Stimulated activated CD4-positive, alpha-beta T cell treated with anti-CD3 and anti-CD28 coated beads, Interleukin-4, amount 100 ng/mL, for 1 hour (primary cell): ENCODE results near the gene CADM2.

Source experiments
- DNase-seq: peaks from one replicate; pipeline ENCODE4 v3.0.0-alpha.2; 2020

Gene CADM2

DNA sequence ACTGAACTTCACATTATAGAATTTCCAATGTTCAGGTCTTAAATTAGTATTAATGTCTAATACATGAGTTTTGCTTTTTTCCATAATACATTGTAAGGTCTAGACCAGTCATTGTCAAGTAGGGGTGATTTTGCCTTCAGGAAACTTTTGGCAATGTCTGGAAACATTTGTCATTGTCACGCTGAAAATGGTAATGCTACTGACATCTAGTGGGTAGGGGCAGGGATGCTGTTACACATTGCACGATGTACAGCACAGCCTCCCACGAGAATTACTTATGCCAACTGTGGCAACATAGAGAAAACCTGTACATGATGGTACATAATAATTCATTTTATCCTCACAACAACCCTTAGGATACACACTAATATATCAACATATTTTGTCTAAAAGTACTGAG is 384.1 kb downstream of the CADM2 start:
- no peak for DNase-seq

GRCh38 chr3:85355572-85355971 is 396.8 kb downstream of the CADM2 start:
- DNase-seq, result no peak

DNA sequence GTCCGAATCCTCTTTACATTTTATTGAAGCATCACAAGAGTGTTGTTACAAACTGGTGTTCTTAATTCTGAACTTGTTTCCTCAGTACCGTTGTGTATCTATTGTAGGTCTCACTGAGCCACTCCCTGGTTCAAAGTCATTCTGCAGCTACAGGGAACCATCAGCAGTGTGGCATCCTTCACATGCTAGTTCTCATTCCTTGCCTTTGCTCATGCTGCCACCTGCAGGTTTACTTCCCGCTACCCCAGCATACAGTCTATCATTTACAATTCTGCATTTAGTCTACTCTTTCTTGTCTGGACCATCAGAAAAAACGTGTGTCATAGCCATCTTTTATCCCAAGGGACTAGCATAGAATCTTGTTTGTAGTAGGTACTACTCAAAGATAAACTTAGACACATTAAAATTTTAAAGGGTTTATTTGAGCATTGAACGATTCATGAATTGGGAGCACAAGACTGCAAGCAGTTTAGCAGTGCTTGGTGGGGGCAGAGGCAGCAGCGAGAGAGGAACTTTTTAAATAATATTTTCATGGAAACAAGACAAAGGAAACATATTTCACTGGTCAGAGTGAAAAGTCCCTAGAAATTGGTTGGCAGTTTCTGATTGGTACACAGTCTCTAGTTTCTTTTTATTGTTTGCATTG is 402.1 kb downstream of the CADM2 start:
- DNase-seq, result no peak

- DNase-seq, result no peak
Observed at GRCh38 chr3:85364296-85364909, 405.6 kb downstream of the CADM2 start.

DNA sequence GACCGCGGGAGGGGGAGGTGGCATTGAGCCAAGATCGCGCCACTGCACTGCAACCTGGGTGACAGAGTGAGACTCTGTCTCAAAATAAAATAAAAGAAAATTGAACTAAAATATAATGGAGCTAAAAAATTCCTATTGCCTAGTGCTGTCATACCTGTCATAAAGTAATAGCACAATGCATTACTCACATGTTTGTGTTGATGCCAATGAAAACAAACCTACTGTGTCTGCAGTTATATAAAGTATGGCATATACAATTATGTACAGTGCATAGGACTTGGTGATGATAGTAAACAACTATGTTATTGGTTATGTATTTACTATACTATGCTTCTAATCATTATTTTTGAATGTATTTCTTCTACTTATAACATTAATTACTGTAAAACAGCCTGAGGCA is 411.6 kb downstream of the CADM2 start:
- DNase-seq, result no peak

DNA sequence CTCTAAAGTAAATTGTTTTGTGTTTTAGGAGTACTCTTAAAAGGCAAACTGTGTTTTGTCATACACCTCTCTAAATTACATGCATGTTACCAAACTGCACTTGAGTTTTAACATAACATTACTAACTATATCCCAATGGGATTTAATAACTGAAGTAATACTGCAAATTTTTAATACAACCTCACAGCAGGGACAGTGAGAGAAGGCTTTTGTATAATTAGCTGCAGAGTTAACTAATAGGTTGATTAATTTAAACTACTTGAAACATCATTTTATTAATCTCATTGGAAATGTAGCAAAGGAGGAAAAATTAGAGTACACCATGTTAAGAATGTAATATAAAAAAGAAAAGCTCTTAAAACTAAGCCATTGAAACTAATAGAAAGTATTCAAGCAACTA is 417.3 kb downstream of the CADM2 start:
- no peak for DNase-seq

- DNase-seq, result no peak
Observed at GRCh38 chr3:85377115-85377514, 418.3 kb downstream of the CADM2 start.

DNA sequence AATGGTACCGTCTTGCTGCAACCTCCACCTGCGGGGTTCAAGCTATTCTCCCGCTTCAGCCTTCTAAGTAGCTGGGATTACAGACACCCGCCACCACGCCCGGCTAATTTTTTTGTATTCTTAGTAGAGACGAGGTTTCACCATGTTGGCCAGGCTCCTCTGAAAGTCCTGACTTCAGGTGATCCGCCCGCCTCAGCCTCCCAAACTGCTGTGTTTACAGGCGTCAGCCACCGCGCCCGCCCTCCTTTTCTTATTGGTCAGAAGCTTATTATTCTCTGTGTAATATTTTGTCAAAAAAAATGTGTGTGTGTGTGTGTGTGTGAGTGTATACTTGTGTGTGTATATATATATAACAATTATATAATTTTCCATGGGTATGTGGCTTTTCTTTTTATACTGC is 425.6 kb downstream of the CADM2 start:
- no peak for DNase-seq

DNA sequence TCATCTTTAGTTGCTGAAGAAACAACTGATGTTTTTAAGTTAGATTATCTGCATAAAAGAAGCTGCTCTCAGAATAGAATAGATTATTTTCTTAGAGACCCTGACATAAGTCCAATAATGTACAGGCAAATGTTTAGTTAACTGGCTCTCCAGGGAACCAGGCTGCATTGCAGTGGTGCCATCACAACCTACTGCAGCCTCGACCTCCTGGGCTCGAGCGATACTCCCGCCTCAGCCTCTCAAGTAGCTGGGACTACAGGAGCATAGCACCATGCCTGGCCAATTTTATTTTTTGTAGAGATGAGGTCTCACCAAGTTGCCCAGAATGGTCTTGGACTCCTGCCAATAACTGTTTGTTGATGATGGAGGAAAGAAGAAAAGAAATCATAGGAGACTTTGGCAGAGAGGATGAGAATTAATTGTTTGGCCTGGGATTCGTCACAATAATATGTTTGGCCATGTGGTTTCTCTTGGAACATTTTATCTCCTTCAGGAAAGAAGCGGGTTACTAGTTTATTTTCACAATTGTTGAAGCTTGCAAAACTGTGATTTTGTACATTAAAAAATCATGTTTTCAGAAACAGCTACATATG is 429.2 kb downstream of the CADM2 start:
- no peak for DNase-seq

GRCh38 chr3:85394424-85394823 is 435.6 kb downstream of the CADM2 start:
- no peak for DNase-seq

DNA sequence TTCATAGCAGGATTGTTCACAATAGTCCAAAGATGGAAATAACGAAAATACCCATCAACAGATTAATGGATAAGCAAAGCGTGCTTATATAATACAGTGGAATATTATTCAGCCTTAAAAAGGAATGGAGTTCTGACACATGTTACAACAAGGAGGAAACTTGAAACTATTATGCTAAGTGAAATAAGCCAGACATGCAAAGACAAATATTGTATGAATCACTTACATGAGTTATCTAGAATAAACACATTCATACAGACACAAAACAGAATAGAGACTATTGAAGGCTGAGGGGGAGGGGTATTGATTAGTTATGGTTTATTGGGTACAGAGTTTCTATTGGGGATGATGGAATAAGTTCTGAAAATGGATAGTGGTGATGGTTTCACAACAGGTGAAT is 438.6 kb downstream of the CADM2 start:
- no peak for DNase-seq

DNA sequence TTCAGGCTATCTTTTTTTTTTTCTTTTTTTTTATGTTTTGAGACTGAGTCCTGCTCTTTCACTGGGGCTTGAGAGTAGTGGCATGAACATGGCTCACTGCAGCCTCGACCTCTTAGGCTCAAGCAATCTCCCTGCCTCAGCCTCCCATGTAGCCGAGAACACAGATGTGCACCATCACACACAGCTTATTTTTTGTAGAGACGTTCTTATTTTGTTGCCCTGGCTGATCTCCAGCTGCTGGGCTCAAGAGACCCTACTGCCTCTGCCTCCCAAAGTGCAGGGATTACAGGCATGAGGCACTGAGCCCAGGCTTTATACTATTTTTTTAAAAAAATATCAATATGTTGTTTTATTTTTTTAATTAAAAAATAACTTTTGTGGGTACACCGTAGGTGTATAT is 467.3 kb downstream of the CADM2 start:
- no peak for DNase-seq

- no peak for DNase-seq
Observed at GRCh38 chr3:85427467-85427866, 468.7 kb downstream of the CADM2 start.

DNA sequence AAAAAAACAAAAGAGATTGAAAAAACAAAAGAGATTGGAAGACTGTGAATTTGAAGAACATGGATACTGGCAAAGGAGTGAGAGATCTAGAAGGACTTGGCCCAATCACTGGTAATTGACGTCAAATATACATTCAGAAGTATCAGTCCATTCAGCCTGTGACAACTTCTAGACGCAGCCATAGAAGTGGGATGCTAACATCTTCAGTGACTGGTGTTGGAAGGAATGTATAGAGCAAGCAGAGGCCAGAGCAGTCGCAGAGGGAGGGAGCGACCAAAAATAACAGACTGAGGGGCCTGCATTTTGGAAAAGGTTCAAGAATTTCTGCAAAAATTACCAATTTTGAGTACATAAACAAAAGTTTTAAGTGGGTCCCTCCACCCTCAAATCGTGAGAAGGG is 473.3 kb downstream of the CADM2 start:
- no peak for DNase-seq

DNA sequence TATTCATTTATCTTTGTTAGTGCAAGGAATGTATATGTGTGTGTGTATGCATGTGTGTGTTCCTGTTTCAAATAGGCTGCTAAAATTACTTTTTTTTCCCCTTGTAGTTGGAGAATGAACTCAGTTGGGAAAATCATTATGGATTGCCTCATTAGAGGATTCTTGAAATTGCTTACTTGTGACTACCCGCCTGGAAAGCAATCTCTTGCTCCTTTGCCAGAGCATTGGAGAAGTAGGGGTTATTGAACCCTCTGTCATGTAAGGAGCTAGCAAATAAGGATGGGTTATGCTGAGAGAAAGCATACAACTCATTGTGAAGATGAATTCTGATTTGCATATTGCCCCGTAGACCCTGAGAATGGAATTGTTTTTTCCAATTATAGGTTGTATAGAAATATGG is 474.5 kb downstream of the CADM2 start:
- no peak for DNase-seq

DNA sequence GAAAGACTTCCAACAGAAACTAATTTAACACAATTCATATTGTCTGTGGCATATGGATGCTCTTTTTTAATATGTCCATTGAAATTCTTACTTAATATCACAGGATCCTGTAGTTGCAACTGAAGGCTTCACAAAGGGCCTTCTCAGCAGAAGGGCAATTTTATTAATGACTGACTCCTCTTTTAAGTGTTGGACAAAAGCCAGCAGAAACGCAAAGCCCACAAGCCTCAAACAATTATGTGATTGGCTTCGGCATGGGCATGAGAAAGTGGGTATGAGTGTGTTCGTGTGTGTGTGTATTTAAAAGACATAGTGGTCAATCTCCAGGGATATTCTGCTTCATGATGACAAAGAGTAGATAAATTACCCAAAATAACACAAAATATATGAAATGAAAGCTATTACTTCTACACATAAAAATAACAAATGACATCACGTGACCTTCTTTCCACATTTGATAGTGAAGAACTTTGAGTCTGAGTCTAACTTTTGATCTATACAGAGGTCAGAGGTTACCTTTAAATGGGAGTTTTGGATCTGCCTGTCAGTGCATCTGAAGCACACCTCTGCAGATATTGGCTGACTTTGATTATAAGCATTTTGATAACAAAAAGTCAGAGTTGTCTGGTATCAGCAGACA is 496.9 kb downstream of the CADM2 start:
- DNase-seq, result no peak

- DNase-seq, result no peak
Observed at GRCh38 chr3:85474241-85474640, 515.5 kb downstream of the CADM2 start.

DNA sequence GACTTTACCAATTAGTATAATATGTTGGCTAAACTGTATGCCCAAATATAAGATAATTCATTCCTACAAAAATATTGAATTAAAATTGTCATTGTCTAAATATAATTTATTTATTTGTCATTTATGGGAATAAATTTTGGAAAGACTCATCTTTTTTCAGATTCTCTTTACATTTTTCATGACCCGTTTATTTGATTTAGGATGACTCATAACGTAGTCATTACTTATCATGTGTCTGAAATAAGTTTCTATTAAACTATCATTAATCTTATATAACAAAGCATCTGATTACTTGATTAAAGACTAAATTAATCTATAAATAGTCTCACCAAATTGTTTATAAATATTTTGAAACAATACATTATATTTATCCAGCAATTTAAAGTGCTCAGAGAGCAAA is 516.6 kb downstream of the CADM2 start:
- DNase-seq, result no peak

DNA sequence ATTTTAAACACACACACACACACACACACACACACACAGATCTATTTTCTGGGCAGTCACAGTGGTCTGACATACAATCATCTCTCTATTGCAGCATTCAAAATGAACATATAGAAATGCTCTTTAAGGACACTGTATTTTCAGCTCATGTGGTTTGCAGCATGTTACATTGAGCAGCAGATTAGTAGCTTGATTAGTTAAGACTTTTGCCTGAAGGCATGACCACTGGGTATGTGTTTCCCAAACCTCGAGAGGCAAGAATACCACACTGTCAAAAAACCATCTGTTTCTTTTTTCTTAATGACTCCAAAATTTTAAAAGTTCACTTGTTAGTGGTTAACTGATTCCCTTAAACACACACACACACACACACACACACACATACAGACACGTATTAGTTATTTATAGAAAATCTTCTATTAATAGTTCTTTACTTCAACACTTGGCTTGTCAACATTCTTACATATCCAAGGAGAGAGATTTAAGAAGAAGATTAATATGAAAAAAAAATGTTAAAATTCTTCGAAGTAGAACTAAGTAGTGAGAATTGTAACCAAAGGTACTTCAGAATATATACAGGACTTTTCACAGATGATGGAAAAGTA is 518.2 kb downstream of the CADM2 start:
- no peak for DNase-seq

GRCh38 chr3:85481411-85482212 is 522.8 kb downstream of the CADM2 start:
- DNase-seq, result no peak

DNA sequence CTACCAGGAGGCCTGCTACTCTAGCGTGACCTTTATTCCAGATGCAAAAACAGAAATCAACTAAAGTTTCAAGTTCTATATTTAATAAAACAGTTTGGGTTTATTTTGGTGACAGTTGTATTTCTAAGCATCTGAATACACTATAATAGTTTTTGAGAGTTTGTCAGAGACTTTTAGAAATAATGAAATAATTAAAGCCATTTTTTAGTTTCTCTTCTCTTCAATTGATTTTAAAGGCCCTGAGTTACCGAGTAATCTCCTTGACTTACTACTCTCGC is 523.4 kb downstream of the CADM2 start:
- DNase-seq, result no peak

- DNase-seq, result no peak
Observed at GRCh38 chr3:85483986-85484385, 525.2 kb downstream of the CADM2 start.

DNA sequence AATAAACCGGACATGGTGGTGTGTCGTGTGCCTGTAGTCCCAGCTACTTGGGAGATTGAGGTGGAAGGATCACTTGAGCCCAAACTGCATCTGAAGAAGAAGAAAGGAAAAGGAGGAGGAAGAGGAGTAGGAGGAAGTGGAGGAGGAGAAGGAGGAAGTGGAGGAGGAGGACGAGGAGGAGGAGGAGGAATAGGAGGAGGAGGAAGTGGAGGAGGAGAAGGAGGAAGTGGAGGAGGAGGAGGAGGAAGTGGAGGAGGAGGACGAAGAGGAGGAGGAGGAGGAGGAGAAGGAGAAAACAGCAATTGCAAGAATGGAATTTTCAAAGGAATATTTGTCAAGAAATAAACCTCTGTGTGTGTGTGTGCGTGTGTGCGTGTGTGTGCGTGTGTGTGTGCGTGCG is 528.6 kb downstream of the CADM2 start:
- no peak for DNase-seq
